Fibroblast of lung (primary cell): ENCODE data around the gene ARPP21. TPM values are rescaled to one million over a fixed set of nuclear protein-coding genes. Genes with fewer than 3 reads are reported as not detected.
"Not testable (repeated sequence)": the region's sequence is repeated elsewhere in the genome, so short reads cannot be mapped to it uniquely, and the experiment has no call there.

Experiments used
- DNase-seq, 2 donors: peaks; one replicate each; pipeline versions ENCODE4 v3.0.0 to v3.0.0-alpha.2; 2010; ENCODE audit warnings: low read depth in 2 of 2
- H2AFZ ChIP-seq: 2 replicates; pipeline ENCODE4 v1.5.1; 2012; ENCODE audit warnings: low read length, control low read depth, inconsistent platforms
- H3K27ac ChIP-seq: 2 replicates; pipeline ENCODE4 v1.5.1; 2011; ENCODE audit warnings: low read length, control low read depth; ENCODE audit not compliant: insufficient read depth
- H3K27me3 ChIP-seq: 2 replicates; pipeline ENCODE4 v1.5.1; 2011; ENCODE audit warnings: mild to moderate bottlenecking, low read length; ENCODE audit not compliant: control insufficient read depth, insufficient read depth
- H3K36me3 ChIP-seq: 2 replicates; pipeline ENCODE4 v1.5.1; 2011; ENCODE audit warnings: low read length; ENCODE audit not compliant: control insufficient read depth, insufficient read depth
- H3K4me1 ChIP-seq: 2 replicates; pipeline ENCODE4 v1.5.1; 2011; ENCODE audit warnings: low read length; ENCODE audit not compliant: control insufficient read depth, insufficient read depth; ENCODE audit errors: extremely low read depth
- H3K4me2 ChIP-seq: 2 replicates; pipeline ENCODE4 v1.5.1; 2011; ENCODE audit warnings: low read length, control low read depth; ENCODE audit not compliant: insufficient read depth; ENCODE audit errors: extremely low read depth
- H3K4me3 ChIP-seq, 4 experiments: fragments of 200-600 bp in 1 of 4; sonication (generic) in 1 of 4; replicated peaks in 1 of 4; 2 replicates each; pipeline ENCODE4 v1.5.1; 2011 to 2016; ENCODE audit warnings: low read length in 4 of 4, low read depth in 3 of 4, mild to moderate bottlenecking in 3 of 4, control low read depth in 2 of 4, inconsistent platforms in 1 of 4, mixed read lengths in 1 of 4; ENCODE audit not compliant: insufficient read depth in 1 of 4; ENCODE audit errors: control extremely low read depth in 1 of 4
- H3K79me2 ChIP-seq: 2 replicates; pipeline ENCODE4 v1.5.1; 2012; ENCODE audit warnings: mild to moderate bottlenecking, low read length, inconsistent platforms; ENCODE audit not compliant: control insufficient read depth, insufficient read depth
- H3K9ac ChIP-seq: 2 replicates; pipeline ENCODE4 v1.5.1; 2011; ENCODE audit warnings: mild to moderate bottlenecking, low read length, control low read depth; ENCODE audit not compliant: insufficient read depth
- H3K9me3 ChIP-seq: 2 replicates; pipeline ENCODE4 v1.5.1; 2012; ENCODE audit warnings: low read depth, low read length; ENCODE audit not compliant: control insufficient read depth, insufficient read depth
- H4K20me1 ChIP-seq: 2 replicates; pipeline ENCODE4 v1.5.1; 2011; ENCODE audit warnings: low read length; ENCODE audit not compliant: control insufficient read depth, insufficient read depth; ENCODE audit errors: extremely low read depth
- CTCF ChIP-seq, 2 donors: IDR thresholded peaks in 1 of 2; conservative IDR thresholded peaks in 1 of 2; 1 replicate in 1 of 2; 2 replicates in 1 of 2; pipeline ENCODE4 v1.5.1; 2011 to 2012; ENCODE audit warnings: low read length in 2 of 2, control low read depth in 1 of 2, inconsistent platforms in 1 of 2, low read depth in 1 of 2, mild to moderate bottlenecking in 1 of 2
- EZH2 ChIP-seq: IDR thresholded peaks from 2 replicates; pipeline ENCODE4 v1.5.1; 2012; ENCODE audit warnings: low read length, control low read depth, mild to moderate bottlenecking; ENCODE audit errors: missing control alignments
- polyA plus RNA-seq, 2 donors: library from polyadenylated mRNA; depleted of rRNA in 1 of 2; stranded (reverse) in 1 of 2; unstranded in 1 of 2; fragments of >200 nt; gene quantifications; 2 replicates each; pipeline ENCODE4 v1.2.1, GENCODE V29; 2011 to 2012; ENCODE audit warnings: missing spikeins in 1 of 2
- total RNA-seq: library from RNA; depleted of rRNA; stranded (reverse); fragments of >200 nt; gene quantifications from 2 replicates; pipeline ENCODE4 v1.2.1, GENCODE V29; 2014

ARPP21 gene
- total and polyA plus RNA-seq, 2 donors (not counting 1 experiment from before 2014, with no cell fraction given): not detected

- Histone ChIP-seq H3K27me3 (no peaks in the 10 kb centered on the region), H3K27ac (no peak overlapping the region), H3K9ac (no peak overlapping the region), H4K20me1 (no peaks in the 10 kb centered on the region), H3K4me1 (no peaks in the 10 kb centered on the region), H2AFZ (no peak overlapping the region), H3K36me3 (no peaks in the 10 kb centered on the region), H3K79me2 (no peaks in the 10 kb centered on the region), H3K4me3 (no peak overlapping the region), H3K4me2 (no peak overlapping the region), H3K9me3 (no peaks in the 10 kb centered on the region)
- DNase-seq: no peak
- no peak for TF ChIP-seq EZH2
These were observed 22.0 kb upstream of the ARPP21 start for GRCh38 chr3:35617370-35617769.

GRCh38 chr3:35620238-35620637 lies 19.1 kb upstream of the ARPP21 start:
- H2AFZ ChIP-seq, H3K36me3 ChIP-seq, H3K9me3 ChIP-seq, H3K4me2 ChIP-seq, H4K20me1 ChIP-seq, H3K4me1 ChIP-seq, DNase-seq, H3K9ac ChIP-seq, H3K4me3 ChIP-seq, H3K79me2 ChIP-seq, H3K27me3 ChIP-seq, H3K27ac ChIP-seq: not testable (repeated sequence)

- Histone ChIP-seq H3K4me1 (no peaks in the 10 kb centered on the region), H3K27me3 (no peaks in the 10 kb centered on the region), H3K4me3 (no peak overlapping the region), H3K79me2 (no peaks in the 10 kb centered on the region), H4K20me1 (no peaks in the 10 kb centered on the region), H3K27ac (no peak overlapping the region), H3K36me3 (no peaks in the 10 kb centered on the region), H3K9me3 (no peaks in the 10 kb centered on the region), H3K9ac (no peak overlapping the region), H2AFZ (no peak overlapping the region), H3K4me2 (no peak overlapping the region)
- TF ChIP-seq CTCF (conservative IDR thresholded peaks at IDR 0.05 in 1 of 2, IDR thresholded peaks at IDR 0.05 in 1 of 2; ENCODE audit: low read depth in 1 of 2, low read length in 2 of 2) (no peak), EZH2 (no peak)
- no peak for DNase-seq
These were observed 14.6 kb upstream of the ARPP21 start for GRCh38 chr3:35624698-35625097.

GRCh38 chr3:35633332-35634124 lies 5.8 kb upstream of the ARPP21 start:
- no peak overlapping the region for H3K27ac ChIP-seq
- no peak overlapping the region for H3K9ac ChIP-seq
- no peaks in the 10 kb centered on the region for H3K79me2 ChIP-seq
- H3K9me3 ChIP-seq: no peaks in the 10 kb centered on the region
- peak in 1 of 2 donors; percentile 43 for DNase-seq
- H3K4me2 ChIP-seq: no peak overlapping the region
- H3K27me3 ChIP-seq: no peaks in the 10 kb centered on the region
- H2AFZ ChIP-seq: no peak overlapping the region
- no peak overlapping the region for H3K4me3 ChIP-seq
- H3K36me3 ChIP-seq: no peaks in the 10 kb centered on the region
- no peaks in the 10 kb centered on the region for H4K20me1 ChIP-seq
- no peaks in the 10 kb centered on the region for H3K4me1 ChIP-seq
- TF ChIP-seq EZH2 (no peak), CTCF (conservative IDR thresholded peaks at IDR 0.05 in 1 of 2, IDR thresholded peaks at IDR 0.05 in 1 of 2; ENCODE audit: low read depth in 1 of 2, low read length in 2 of 2) (no peak)
